ENCODE results near the gene NDUFB10.

Gene NDUFB10

DNA sequence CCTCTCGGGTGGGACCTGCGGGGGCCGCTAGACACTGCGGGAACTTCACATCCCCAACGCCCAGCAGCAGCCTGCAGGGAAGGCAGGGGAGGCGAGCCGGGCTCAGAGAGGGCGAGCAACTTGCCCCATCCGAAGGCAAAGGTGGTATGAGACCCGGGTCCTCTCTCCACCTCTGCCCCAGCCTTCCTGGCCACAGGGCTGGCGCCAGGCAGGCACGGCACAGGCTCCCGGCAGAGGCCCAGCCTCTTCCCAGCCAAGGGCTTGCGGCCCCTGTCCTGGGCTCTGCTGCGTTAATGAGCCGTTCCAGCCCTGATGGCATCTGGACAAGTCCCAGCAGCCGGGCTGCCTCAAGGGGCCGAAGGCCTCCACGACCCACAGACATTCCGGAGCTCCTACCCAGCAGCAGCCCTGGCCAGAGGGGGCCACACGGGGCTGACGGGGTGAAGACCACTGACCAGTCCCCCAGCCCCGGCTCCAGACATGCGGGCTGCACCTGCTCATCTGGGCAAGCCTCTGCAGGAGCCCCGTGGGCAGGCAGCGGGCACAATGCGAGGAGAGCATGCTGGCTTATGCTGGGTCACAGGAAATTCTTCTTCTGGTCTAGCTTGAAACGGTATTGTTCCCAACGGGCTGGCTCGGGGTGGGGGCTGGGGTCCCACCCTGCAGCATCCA, 39.9 kb upstream of the NDUFB10 start:
- TF ChIP-seq FOXP2 (optimal IDR thresholded peaks at IDR 0.05; ENCODE audit: borderline replicate concordance, extremely low read depth, extremely low read length, insufficient read depth) (no peak), POLR2AphosphoS5 (IDR thresholded peaks at IDR 0.05; ENCODE audit: low read depth, low read length) (no peak), TAF1 (IDR thresholded peaks at IDR 0.05; ENCODE audit: borderline replicate concordance, insufficient read depth, low read length) (no peak), SIN3A (IDR thresholded peaks at IDR 0.05; ENCODE audit: borderline replicate concordance, insufficient read depth, low read length) (no peak)
- TF ChIP-seq, protein P1, sequence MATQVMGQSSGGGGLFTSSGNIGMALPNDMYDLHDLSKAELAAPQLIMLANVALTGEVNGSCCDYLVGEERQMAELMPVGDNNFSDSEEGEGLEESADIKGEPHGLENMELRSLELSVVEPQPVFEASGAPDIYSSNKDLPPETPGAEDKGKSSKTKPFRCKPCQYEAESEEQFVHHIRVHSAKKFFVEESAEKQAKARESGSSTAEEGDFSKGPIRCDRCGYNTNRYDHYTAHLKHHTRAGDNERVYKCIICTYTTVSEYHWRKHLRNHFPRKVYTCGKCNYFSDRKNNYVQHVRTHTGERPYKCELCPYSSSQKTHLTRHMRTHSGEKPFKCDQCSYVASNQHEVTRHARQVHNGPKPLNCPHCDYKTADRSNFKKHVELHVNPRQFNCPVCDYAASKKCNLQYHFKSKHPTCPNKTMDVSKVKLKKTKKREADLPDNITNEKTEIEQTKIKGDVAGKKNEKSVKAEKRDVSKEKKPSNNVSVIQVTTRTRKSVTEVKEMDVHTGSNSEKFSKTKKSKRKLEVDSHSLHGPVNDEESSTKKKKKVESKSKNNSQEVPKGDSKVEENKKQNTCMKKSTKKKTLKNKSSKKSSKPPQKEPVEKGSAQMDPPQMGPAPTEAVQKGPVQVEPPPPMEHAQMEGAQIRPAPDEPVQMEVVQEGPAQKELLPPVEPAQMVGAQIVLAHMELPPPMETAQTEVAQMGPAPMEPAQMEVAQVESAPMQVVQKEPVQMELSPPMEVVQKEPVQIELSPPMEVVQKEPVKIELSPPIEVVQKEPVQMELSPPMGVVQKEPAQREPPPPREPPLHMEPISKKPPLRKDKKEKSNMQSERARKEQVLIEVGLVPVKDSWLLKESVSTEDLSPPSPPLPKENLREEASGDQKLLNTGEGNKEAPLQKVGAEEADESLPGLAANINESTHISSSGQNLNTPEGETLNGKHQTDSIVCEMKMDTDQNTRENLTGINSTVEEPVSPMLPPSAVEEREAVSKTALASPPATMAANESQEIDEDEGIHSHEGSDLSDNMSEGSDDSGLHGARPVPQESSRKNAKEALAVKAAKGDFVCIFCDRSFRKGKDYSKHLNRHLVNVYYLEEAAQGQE (IDR thresholded peaks at IDR 0.05; ENCODE audit: insufficient read depth in 1 of 2, low read depth in 2 of 2, low read length in 2 of 2) = no peak

DNA sequence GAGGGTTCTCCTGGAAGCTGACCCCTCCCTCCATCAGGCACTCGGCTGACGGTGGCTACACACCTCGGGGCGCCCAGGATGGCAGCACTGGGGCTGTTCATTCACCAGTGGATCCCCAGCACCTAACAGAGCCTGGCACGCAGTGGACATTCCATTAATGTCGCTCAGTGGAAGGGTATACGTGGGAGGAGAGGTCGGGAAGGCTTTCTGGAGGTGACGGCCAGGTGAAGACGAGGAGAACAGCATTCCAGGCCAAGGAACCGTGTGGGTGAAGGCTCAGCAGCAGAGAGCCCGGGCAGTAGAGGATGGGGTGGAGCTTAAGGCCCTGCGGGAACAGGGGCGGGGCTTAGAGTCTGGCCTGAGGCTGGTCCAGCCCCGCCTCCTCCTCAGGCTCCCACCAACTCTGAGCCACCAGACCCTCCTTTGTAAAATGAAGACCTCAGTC, 38.6 kb upstream of the NDUFB10 start:
- TF ChIP-seq TAF1 (IDR thresholded peaks at IDR 0.05; ENCODE audit: borderline replicate concordance, insufficient read depth, low read length) = no peak

DNA sequence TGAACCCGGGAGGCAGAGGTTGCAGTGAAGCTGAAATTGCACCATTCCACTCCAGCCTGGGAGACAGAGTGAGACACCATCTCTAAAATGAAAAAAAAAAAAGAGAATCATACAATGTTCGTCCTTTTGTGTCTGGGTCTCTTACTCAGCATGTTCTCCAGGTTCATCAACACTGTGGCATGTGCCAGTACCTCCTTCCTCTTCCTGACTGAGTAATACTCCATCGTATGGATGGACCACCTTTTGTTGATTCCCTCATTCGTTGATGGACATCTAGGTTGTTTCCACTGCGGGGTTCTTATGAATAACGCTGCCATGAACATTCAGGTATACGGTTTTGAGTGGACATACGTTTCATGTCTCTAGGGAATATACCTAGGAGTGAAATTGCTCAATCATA, 37.0 kb upstream of the NDUFB10 start:
- TF ChIP-seq FOXP2 (optimal IDR thresholded peaks at IDR 0.05; ENCODE audit: borderline replicate concordance, extremely low read depth, extremely low read length, insufficient read depth) (no peak), SIN3A (IDR thresholded peaks at IDR 0.05; ENCODE audit: borderline replicate concordance, insufficient read depth, low read length) (no peak), TAF1 (IDR thresholded peaks at IDR 0.05; ENCODE audit: borderline replicate concordance, insufficient read depth, low read length) (no peak), POLR2AphosphoS5 (IDR thresholded peaks at IDR 0.05; ENCODE audit: low read depth, low read length) (no peak)
- TF ChIP-seq, protein P1 (IDR thresholded peaks at IDR 0.05; ENCODE audit: insufficient read depth in 1 of 2, low read depth in 2 of 2, low read length in 2 of 2) = no peak

DNA sequence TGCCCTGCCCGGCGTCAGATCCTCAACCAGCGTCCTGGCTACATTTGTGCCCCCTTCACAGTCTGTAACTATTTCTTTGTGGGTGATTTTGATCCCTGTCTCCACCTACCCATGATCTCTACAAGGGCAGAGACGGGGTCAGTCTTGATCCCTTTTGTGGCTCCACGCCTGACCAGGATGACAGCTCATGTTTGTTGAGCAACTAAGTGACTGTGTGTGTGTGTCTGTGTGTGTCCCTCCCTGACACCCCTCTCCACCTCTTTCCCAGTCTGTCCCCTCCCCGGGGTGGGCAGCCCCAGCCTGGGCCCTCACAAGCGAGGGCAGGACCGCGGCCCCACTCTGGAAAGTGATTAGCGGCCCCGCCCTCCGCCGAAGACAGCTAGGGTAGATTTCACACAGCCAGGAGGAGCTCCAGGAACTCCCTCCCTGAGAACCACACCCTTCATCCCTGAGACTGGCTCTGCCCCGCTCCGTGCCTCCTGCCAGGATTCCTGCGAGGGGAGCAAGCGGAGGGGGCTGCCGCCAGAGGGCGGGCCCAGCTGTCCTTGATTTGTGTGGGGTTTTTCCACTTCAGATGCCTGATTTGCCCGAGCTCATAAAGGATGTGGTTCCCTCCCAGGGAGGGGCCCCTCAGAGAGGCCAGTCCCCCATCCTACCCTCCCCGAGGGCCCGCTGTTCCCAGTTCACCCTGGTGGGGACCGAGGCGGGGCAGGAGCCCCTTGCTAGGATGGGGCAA, 35.9 kb upstream of the NDUFB10 start:
- TF ChIP-seq, protein P1 (IDR thresholded peaks at IDR 0.05; ENCODE audit: insufficient read depth in 1 of 2, low read depth in 2 of 2, low read length in 2 of 2) = no peak
- no peak for TF ChIP-seq SIN3A (IDR thresholded peaks at IDR 0.05; ENCODE audit: borderline replicate concordance, insufficient read depth, low read length)
- no peak for TF ChIP-seq POLR2AphosphoS5 (IDR thresholded peaks at IDR 0.05; ENCODE audit: low read depth, low read length)
- TF ChIP-seq TAF1 (IDR thresholded peaks at IDR 0.05; ENCODE audit: borderline replicate concordance, insufficient read depth, low read length) = no peak
- no peak for TF ChIP-seq FOXP2 (optimal IDR thresholded peaks at IDR 0.05; ENCODE audit: borderline replicate concordance, extremely low read depth, extremely low read length, insufficient read depth)

GRCh38 chr16:1924095-1924494, 35.2 kb upstream of the NDUFB10 start:
- TF ChIP-seq FOXP2 (optimal IDR thresholded peaks at IDR 0.05; ENCODE audit: borderline replicate concordance, extremely low read depth, extremely low read length, insufficient read depth) (no peak), SIN3A (IDR thresholded peaks at IDR 0.05; ENCODE audit: borderline replicate concordance, insufficient read depth, low read length) (no peak), TAF1 (IDR thresholded peaks at IDR 0.05; ENCODE audit: borderline replicate concordance, insufficient read depth, low read length) (no peak)

DNA sequence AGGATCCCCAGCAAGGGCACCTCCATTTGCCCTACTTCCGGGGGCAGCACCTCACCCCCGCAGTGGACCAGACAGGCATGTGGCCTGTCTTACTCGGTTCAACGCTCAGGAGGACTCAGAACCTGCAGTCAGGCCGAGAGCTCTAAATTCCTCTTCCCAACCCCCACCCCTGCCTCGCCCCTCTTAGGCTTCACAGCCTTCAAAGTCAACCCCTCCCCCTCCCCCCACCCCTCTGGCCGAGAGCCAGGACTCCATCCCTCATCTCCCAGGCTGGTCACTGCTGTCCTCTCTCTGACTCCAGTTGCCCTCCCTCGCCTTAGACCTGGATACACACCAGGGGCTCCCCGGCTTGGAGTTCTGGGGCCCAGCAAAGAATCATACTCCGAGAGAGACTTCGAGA, 33.1 kb upstream of the NDUFB10 start:
- TF ChIP-seq TAF1 (IDR thresholded peaks at IDR 0.05; ENCODE audit: borderline replicate concordance, insufficient read depth, low read length) (no peak), SIN3A (IDR thresholded peaks at IDR 0.05; ENCODE audit: borderline replicate concordance, insufficient read depth, low read length) (no peak), FOXP2 (optimal IDR thresholded peaks at IDR 0.05; ENCODE audit: borderline replicate concordance, extremely low read depth, extremely low read length, insufficient read depth) (no peak), POLR2AphosphoS5 (IDR thresholded peaks at IDR 0.05; ENCODE audit: low read depth, low read length) (no peak)
- TF ChIP-seq, protein P1 (IDR thresholded peaks at IDR 0.05; ENCODE audit: insufficient read depth in 1 of 2, low read depth in 2 of 2, low read length in 2 of 2) = no peak

Measured in PFSK-1 (cell line).